Measurements from ENCODE around the gene FOXL2NB.

The FOXL2NB gene

GRCh38 chr3:138960417-138960852 lies 13.4 kb downstream of the FOXL2NB start:
- TF ChIP-seq, protein P1, sequence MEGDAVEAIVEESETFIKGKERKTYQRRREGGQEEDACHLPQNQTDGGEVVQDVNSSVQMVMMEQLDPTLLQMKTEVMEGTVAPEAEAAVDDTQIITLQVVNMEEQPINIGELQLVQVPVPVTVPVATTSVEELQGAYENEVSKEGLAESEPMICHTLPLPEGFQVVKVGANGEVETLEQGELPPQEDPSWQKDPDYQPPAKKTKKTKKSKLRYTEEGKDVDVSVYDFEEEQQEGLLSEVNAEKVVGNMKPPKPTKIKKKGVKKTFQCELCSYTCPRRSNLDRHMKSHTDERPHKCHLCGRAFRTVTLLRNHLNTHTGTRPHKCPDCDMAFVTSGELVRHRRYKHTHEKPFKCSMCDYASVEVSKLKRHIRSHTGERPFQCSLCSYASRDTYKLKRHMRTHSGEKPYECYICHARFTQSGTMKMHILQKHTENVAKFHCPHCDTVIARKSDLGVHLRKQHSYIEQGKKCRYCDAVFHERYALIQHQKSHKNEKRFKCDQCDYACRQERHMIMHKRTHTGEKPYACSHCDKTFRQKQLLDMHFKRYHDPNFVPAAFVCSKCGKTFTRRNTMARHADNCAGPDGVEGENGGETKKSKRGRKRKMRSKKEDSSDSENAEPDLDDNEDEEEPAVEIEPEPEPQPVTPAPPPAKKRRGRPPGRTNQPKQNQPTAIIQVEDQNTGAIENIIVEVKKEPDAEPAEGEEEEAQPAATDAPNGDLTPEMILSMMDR (IDR thresholded peaks at IDR 0.05; ENCODE audit: low read length, missing control alignments): no peak
- H3K4me3 ChIP-seq (replicated peaks; ENCODE audit: low read depth, low read length): no peak overlapping the region
- DNase-seq (ENCODE audit: low read depth): no peak

DNA sequence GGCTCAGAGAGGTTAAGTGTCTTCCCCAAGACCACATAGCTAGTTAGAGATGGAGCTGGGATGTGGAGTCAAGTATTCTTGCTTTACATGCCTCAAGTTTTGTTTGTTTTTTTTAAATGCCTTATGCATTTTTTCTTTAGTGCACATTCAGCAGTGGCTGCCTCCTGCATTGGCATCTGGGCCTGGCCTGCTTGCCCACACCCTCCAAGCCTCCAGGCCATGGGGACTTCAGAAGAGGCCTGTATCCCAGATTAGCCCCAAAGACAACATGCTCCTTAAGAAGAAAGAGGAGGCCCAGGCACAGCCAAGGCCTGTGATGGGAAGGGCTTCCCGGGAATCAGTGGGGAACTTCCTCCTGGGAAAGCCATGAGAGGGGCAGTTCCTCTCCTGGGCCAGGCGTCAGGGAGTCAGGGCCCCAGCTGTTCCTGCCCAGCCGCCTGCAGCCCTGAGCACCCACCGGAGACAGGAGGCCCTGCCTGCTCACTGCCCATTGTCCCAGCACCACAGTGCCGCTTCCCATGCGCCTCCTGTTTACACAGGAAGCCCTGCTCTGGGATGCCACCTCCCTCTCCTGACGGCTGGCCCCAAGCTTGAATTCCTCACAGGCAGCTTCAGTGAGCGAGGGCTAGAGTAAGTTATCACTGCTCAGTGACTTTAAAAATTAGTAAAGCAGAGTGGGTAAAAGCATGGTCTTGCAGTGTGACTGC lies 16.0 kb downstream of the FOXL2NB start:
- H3K4me3 ChIP-seq (replicated peaks; ENCODE audit: low read depth, low read length): no peak overlapping the region
- no peak for DNase-seq (ENCODE audit: low read depth)
- TF ChIP-seq, protein P1 (IDR thresholded peaks at IDR 0.05; ENCODE audit: low read length, missing control alignments): no peak

DNA sequence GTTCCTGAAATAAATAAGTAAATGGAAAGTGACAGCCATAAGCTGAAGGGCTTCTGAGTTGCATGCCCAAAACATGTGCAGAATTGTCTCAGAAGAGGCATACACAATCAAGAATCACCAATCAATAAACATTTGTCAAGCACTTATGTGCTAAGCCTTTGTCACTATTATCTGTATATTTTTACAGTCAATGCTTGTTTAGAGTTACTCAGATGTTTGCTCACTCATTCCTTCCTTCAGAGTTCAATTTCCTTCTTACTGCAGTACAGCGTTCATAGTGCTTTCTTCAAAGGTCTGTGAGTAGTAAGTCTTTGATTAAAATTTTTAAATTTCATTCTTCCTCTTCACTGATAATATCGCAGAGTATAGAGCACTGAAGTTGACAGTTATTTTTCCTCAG lies 17.2 kb downstream of the FOXL2NB start:
- H3K4me3 ChIP-seq (replicated peaks; ENCODE audit: low read depth, low read length): no peak overlapping the region
- no peak for DNase-seq (ENCODE audit: low read depth)
- TF ChIP-seq, protein P1 (IDR thresholded peaks at IDR 0.05; ENCODE audit: low read length, missing control alignments): no peak

GRCh38 chr3:138964923-138965322 lies 17.9 kb downstream of the FOXL2NB start:
- TF ChIP-seq, protein P1 (IDR thresholded peaks at IDR 0.05; ENCODE audit: low read length, missing control alignments): no peak
- no peak overlapping the region for H3K4me3 ChIP-seq (replicated peaks; ENCODE audit: low read depth, low read length)
- no peak for DNase-seq (ENCODE audit: low read depth)

- no peak for DNase-seq (ENCODE audit: low read depth)
- TF ChIP-seq, protein P1 (IDR thresholded peaks at IDR 0.05; ENCODE audit: low read length, missing control alignments): no peak
- H3K4me3 ChIP-seq (replicated peaks; ENCODE audit: low read depth, low read length): no peak overlapping the region
Measured at GRCh38 chr3:138971766-138972320, 24.8 kb downstream of the FOXL2NB start.

- no peak overlapping the region for H3K4me3 ChIP-seq (replicated peaks; ENCODE audit: low read depth, low read length)
- TF ChIP-seq, protein P1 (IDR thresholded peaks at IDR 0.05; ENCODE audit: low read length, missing control alignments): no peak
- DNase-seq (ENCODE audit: low read depth): no peak
Measured at GRCh38 chr3:138972941-138973340, 25.9 kb downstream of the FOXL2NB start.

GRCh38 chr3:138974462-138974861 lies 27.4 kb downstream of the FOXL2NB start:
- peak; percentile 46 for DNase-seq (ENCODE audit: low read depth)
- TF ChIP-seq, protein P1 (IDR thresholded peaks at IDR 0.05; ENCODE audit: low read length, missing control alignments): no peak
- no peak overlapping the region for H3K4me3 ChIP-seq (replicated peaks; ENCODE audit: low read depth, low read length)
